Mesenchymal stem cell (in vitro differentiated cells and primary cell): ENCODE data around the gene PLXND1.

Experiments used
- DNase-seq: peaks from one replicate; pipeline ENCODE4 v3.0.0-alpha.2; 2013
- H2AFZ ChIP-seq: one replicate; pipeline ENCODE4 v1.6.1; 2013; ENCODE audit warnings: low read depth, mild to moderate bottlenecking, control low read depth, inconsistent platforms, low read length, moderate library complexity
- H2AK5ac ChIP-seq: 2 replicates; pipeline ENCODE4 v1.6.1; 2013; ENCODE audit warnings: low read length, moderate library complexity, mild to moderate bottlenecking, inconsistent platforms; ENCODE audit not compliant: severe bottlenecking
- H2BK120ac ChIP-seq: one replicate; pipeline ENCODE4 v1.6.1; 2013; ENCODE audit warnings: low read depth, mild to moderate bottlenecking, inconsistent platforms, low read length, moderate library complexity
- H2BK12ac ChIP-seq, 2 experiments: one replicate each; pipeline ENCODE4 v1.6.1; 2013; ENCODE audit warnings: inconsistent platforms in 2 of 2, low read length in 2 of 2, mild to moderate bottlenecking in 2 of 2, moderate library complexity in 2 of 2, control low read depth in 1 of 2
- H2BK15ac ChIP-seq: one replicate; pipeline ENCODE4 v1.6.1; 2013; ENCODE audit warnings: mild to moderate bottlenecking, low read depth, inconsistent platforms; ENCODE audit not compliant: poor library complexity, severe bottlenecking
- H2BK5ac ChIP-seq: 2 replicates; pipeline ENCODE4 v1.6.1; 2013; ENCODE audit warnings: low read depth, mild to moderate bottlenecking, low read length, control low read depth, inconsistent platforms; ENCODE audit not compliant: poor library complexity, severe bottlenecking
- H3K14ac ChIP-seq, 2 experiments: one replicate each; pipeline ENCODE4 v1.6.1; 2013; ENCODE audit warnings: inconsistent platforms in 2 of 2, low read length in 2 of 2, control low read depth in 1 of 2, mild to moderate bottlenecking in 1 of 2, moderate library complexity in 1 of 2
- H3K18ac ChIP-seq, 2 experiments: one replicate each; pipeline ENCODE4 v1.6.1; 2013; ENCODE audit warnings: inconsistent platforms in 2 of 2, low read length in 2 of 2, control low read depth in 1 of 2, low read depth in 1 of 2, mild to moderate bottlenecking in 1 of 2
- H3K23ac ChIP-seq, 2 experiments: one replicate each; pipeline ENCODE4 v1.6.1; 2013; ENCODE audit warnings: inconsistent platforms in 2 of 2, low read length in 2 of 2, mild to moderate bottlenecking in 2 of 2, moderate library complexity in 2 of 2, control low read depth in 1 of 2
- H3K27ac ChIP-seq: 2 replicates; pipeline ENCODE4 v1.5.1; 2013; ENCODE audit warnings: mild to moderate bottlenecking, moderate library complexity, low read length, control low read depth, inconsistent platforms; ENCODE audit not compliant: poor library complexity, severe bottlenecking
- H3K27me3 ChIP-seq, 2 experiments: 2 replicates each; pipeline versions ENCODE4 v1.6.1 to v1.7.0; 2013; ENCODE audit warnings: low read length in 2 of 2, mild to moderate bottlenecking in 2 of 2, moderate library complexity in 2 of 2, control low read depth in 1 of 2, inconsistent platforms in 1 of 2; ENCODE audit not compliant: control insufficient read depth in 1 of 2, insufficient read depth in 1 of 2
- H3K36me3 ChIP-seq, 2 experiments: 2 replicates each; pipeline versions ENCODE4 v1.6.1 to v1.7.0; 2013; ENCODE audit warnings: low read length in 2 of 2, control low read depth in 1 of 2, inconsistent platforms in 1 of 2, low read depth in 1 of 2, mild to moderate bottlenecking in 1 of 2; ENCODE audit not compliant: insufficient read depth in 2 of 2, control insufficient read depth in 1 of 2
- H3K4ac ChIP-seq, 2 experiments: one replicate each; pipeline ENCODE4 v1.6.1; 2013; ENCODE audit warnings: inconsistent platforms in 2 of 2, low read length in 2 of 2, mild to moderate bottlenecking in 2 of 2, moderate library complexity in 2 of 2, control low read depth in 1 of 2, low read depth in 1 of 2
- H3K4me1 ChIP-seq: 2 replicates; pipeline ENCODE4 v1.6.1; 2013; ENCODE audit warnings: low read depth, low read length, control low read depth; ENCODE audit not compliant: control insufficient read depth, insufficient read depth
- H3K4me2 ChIP-seq: 2 replicates; pipeline ENCODE4 v1.6.1; 2013; ENCODE audit warnings: low read length, mild to moderate bottlenecking, inconsistent platforms; ENCODE audit not compliant: poor library complexity, severe bottlenecking
- H3K4me3 ChIP-seq, 2 experiments: 2 replicates each; pipeline versions ENCODE4 v1.5.1 to v1.7.0; 2013; ENCODE audit warnings: low read length in 2 of 2, mild to moderate bottlenecking in 2 of 2, control low read depth in 1 of 2, low read depth in 1 of 2; ENCODE audit not compliant: insufficient read depth in 1 of 2
- H3K79me1 ChIP-seq: replicated peaks from 2 replicates; pipeline ENCODE4 v1.6.1; 2013; ENCODE audit warnings: mild to moderate bottlenecking, control low read depth, low read length, inconsistent platforms; ENCODE audit not compliant: poor library complexity, severe bottlenecking
- H3K9ac ChIP-seq: 2 replicates; pipeline ENCODE4 v1.7.0; 2013; ENCODE audit warnings: mild to moderate bottlenecking, low read length, moderate library complexity
- H3K9me3 ChIP-seq: 2 replicates; pipeline ENCODE4 v1.7.0; 2013; ENCODE audit warnings: mild to moderate bottlenecking, low read length; ENCODE audit not compliant: control insufficient read depth
- H4K8ac ChIP-seq: one replicate; pipeline ENCODE4 v1.6.1; 2013; ENCODE audit warnings: inconsistent platforms, mild to moderate bottlenecking, low read length, moderate library complexity
- H4K91ac ChIP-seq: one replicate; pipeline ENCODE4 v1.6.1; 2013; ENCODE audit warnings: mild to moderate bottlenecking, low read length, inconsistent platforms
- WGBS: methylation state at CpG from one replicate; pipeline ENCODE4 v1.1.7; 2013; ENCODE audit warnings: mixed read lengths; 5-methylcytosine and 5-hydroxymethylcytosine counted together

Gene PLXND1

GRCh38 chr3:129577366-129577765, 29.1 kb downstream of the PLXND1 start:
- no peak overlapping the region for H3K18ac ChIP-seq
- H4K91ac ChIP-seq, result no peak overlapping the region
- no peak overlapping the region for H3K9ac ChIP-seq
- no peaks in the 10 kb centered on the region for H3K27me3 ChIP-seq
- no peak for DNase-seq
- no peak overlapping the region for H3K14ac ChIP-seq
- no peak overlapping the region for H2AFZ ChIP-seq
- no peak overlapping the region for H3K4me3 ChIP-seq
- H2BK15ac ChIP-seq, result no peak overlapping the region
- no peak overlapping the region for H2AK5ac ChIP-seq
- H3K27ac ChIP-seq, result no peak overlapping the region
- 84% methylated on average over 17 of the region's 17 CpGs for WGBS
- H2BK5ac ChIP-seq, result no peak overlapping the region
- no peak overlapping the region for H2BK120ac ChIP-seq
- H3K4me1 ChIP-seq, result peaks cover 37% of the 10 kb centered on the region
- H3K36me3 ChIP-seq, result peaks cover 91 to 93% of the 10 kb centered on the region in 2 experiments
- no peak overlapping the region for H3K23ac ChIP-seq
- H3K4me2 ChIP-seq, result no peak overlapping the region
- no peak overlapping the region for H4K8ac ChIP-seq
- no peak overlapping the region for H3K4ac ChIP-seq
- peaks cover 9% of the 10 kb centered on the region for H3K79me1 ChIP-seq
- H3K9me3 ChIP-seq, result no peaks in the 10 kb centered on the region
- no peak overlapping the region for H2BK12ac ChIP-seq

DNA sequence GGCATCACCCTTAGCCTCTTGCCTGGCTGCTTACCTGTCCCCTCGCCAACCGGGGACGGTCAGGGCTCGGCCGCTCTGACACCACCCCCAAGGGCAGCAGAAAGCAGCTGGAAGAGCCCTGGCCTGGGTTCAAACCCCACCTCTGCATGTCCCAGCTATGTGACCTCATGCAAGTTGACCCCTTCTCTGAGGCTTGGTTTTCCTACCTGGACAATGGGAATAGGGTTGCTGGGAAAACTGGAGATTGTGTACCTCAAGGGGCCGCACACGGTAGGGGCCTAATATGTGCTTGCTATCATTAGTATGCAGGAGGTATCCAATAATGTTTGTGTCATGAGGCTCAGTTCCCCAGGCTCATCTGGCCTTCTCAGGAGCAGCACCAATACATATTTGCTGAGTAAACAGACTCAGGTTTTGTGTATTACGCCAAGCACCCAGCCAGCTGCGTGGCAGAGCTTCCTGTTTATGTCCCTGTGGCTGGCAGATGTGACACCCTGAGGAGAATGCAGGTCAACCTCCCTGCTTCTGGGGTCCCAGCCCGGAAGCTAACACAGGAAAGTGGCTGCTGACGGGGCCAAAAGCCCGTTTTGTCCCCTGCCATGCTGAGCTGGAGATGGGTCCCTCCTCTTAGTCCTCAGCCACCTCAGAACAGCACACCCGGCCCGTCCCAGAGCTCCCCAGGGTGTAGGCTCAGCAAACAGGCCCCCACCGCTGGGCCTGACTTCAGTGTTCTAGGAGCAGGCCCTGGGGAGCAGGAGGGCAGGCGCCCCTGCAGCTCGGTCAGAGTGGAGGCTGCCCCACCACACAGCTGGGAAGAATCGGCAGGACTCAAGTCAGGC, 29.7 kb downstream of the PLXND1 start:
- no peak overlapping the region for H2BK120ac ChIP-seq
- no peak overlapping the region for H3K14ac ChIP-seq
- no peak overlapping the region for H2AFZ ChIP-seq
- H3K23ac ChIP-seq, result no peak overlapping the region
- WGBS, result 84% methylated on average over 17 of the region's 18 CpGs
- no peak overlapping the region for H3K4me2 ChIP-seq
- no peak overlapping the region for H3K4ac ChIP-seq
- H3K27me3 ChIP-seq, result no peaks in the 10 kb centered on the region
- peak overlapping the region; percentile 36 for H4K8ac ChIP-seq
- no peak overlapping the region for H3K27ac ChIP-seq
- no peak overlapping the region for H2BK12ac ChIP-seq
- H2AK5ac ChIP-seq, result peak overlapping the region; percentile 33
- H3K36me3 ChIP-seq, result peaks cover 91 to 93% of the 10 kb centered on the region in 2 experiments
- H3K9ac ChIP-seq, result no peak overlapping the region
- H3K9me3 ChIP-seq, result no peaks in the 10 kb centered on the region
- peaks cover 37% of the 10 kb centered on the region for H3K4me1 ChIP-seq
- no peak overlapping the region for H3K4me3 ChIP-seq
- H3K18ac ChIP-seq, result no peak overlapping the region
- no peak overlapping the region for H2BK5ac ChIP-seq
- H4K91ac ChIP-seq, result no peak overlapping the region
- peak; percentile 28 for DNase-seq
- H2BK15ac ChIP-seq, result no peak overlapping the region
- peaks cover 5% of the 10 kb centered on the region for H3K79me1 ChIP-seq

GRCh38 chr3:129575997-129576384, 30.5 kb downstream of the PLXND1 start:
- no peak overlapping the region for H2BK12ac ChIP-seq
- H3K36me3 ChIP-seq, result peaks cover 91 to 93% of the 10 kb centered on the region in 2 experiments
- 90% methylated on average over 10 of the region's 10 CpGs for WGBS
- no peak overlapping the region for H3K14ac ChIP-seq
- H2BK5ac ChIP-seq, result no peak overlapping the region
- no peak overlapping the region for H3K4me3 ChIP-seq
- no peaks in the 10 kb centered on the region for H3K27me3 ChIP-seq
- H3K9ac ChIP-seq, result no peak overlapping the region
- no peaks in the 10 kb centered on the region for H3K9me3 ChIP-seq
- no peak overlapping the region for H2AK5ac ChIP-seq
- no peak overlapping the region for H4K8ac ChIP-seq
- H4K91ac ChIP-seq, result no peak overlapping the region
- H3K4ac ChIP-seq, result no peak overlapping the region
- H2BK15ac ChIP-seq, result no peak overlapping the region
- no peak overlapping the region for H3K27ac ChIP-seq
- H3K4me1 ChIP-seq, result peaks cover 37% of the 10 kb centered on the region
- H3K18ac ChIP-seq, result no peak overlapping the region
- H3K23ac ChIP-seq, result no peak overlapping the region
- peaks cover 4% of the 10 kb centered on the region for H3K79me1 ChIP-seq
- no peak overlapping the region for H2AFZ ChIP-seq
- no peak overlapping the region for H2BK120ac ChIP-seq
- no peak for DNase-seq
- no peak overlapping the region for H3K4me2 ChIP-seq

GRCh38 chr3:129575233-129575996, 31.1 kb downstream of the PLXND1 start:
- Histone ChIP-seq H3K9me3 (no peaks in the 10 kb centered on the region), H2BK15ac (no peak overlapping the region), H3K4me2 (no peak overlapping the region), H3K18ac (no peak overlapping the region), H2BK120ac (no peak overlapping the region), H3K4ac (no peak overlapping the region), H2BK12ac (no peak overlapping the region), H2AK5ac (no peak overlapping the region), H3K4me3 (no peak overlapping the region), H3K79me1 (peaks cover 4% of the 10 kb centered on the region), H2BK5ac (no peak overlapping the region), H3K36me3 (peaks cover 91 to 94% of the 10 kb centered on the region in 2 experiments), H3K23ac (peak overlapping the region in 1 of 2 experiments; percentile 14), H4K8ac (no peak overlapping the region), H3K4me1 (peaks cover 37% of the 10 kb centered on the region), H4K91ac (no peak overlapping the region), H3K14ac (no peak overlapping the region), H2AFZ (no peak overlapping the region), H3K27ac (no peak overlapping the region), H3K27me3 (no peaks in the 10 kb centered on the region), H3K9ac (no peak overlapping the region)
- DNase-seq, result no peak
- WGBS, result 93% methylated on average over 16 of the region's 19 CpGs
